Measurements from ENCODE around the gene NAA25.

The NAA25 gene

DNA sequence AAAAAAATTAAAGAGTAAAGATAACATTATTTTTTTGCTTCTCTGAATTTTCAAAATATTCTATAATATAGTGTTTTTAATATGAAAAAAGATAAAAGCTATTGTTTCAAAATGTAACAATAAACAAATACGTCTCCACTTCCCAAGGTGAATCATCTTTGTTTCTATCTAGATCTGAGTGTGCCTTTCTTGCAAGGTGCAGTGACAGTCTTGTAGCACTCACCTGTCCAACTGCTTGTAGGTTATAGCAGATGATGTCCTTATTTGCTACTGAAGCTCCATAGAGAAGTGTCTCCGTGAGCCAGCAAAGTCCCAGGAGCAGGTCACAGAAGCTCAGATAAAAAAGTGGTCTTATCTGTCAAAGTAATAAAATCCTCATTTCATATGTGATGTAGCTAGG, 117.0 kb downstream of the NAA25 start:
- TF ChIP-seq SIN3A (IDR thresholded peaks at IDR 0.05; ENCODE audit: borderline replicate concordance, insufficient read depth, low read length) = no peak
- TF ChIP-seq TAF1 (IDR thresholded peaks at IDR 0.05; ENCODE audit: borderline replicate concordance, insufficient read depth, low read length) = no peak
- TF ChIP-seq, protein P1, sequence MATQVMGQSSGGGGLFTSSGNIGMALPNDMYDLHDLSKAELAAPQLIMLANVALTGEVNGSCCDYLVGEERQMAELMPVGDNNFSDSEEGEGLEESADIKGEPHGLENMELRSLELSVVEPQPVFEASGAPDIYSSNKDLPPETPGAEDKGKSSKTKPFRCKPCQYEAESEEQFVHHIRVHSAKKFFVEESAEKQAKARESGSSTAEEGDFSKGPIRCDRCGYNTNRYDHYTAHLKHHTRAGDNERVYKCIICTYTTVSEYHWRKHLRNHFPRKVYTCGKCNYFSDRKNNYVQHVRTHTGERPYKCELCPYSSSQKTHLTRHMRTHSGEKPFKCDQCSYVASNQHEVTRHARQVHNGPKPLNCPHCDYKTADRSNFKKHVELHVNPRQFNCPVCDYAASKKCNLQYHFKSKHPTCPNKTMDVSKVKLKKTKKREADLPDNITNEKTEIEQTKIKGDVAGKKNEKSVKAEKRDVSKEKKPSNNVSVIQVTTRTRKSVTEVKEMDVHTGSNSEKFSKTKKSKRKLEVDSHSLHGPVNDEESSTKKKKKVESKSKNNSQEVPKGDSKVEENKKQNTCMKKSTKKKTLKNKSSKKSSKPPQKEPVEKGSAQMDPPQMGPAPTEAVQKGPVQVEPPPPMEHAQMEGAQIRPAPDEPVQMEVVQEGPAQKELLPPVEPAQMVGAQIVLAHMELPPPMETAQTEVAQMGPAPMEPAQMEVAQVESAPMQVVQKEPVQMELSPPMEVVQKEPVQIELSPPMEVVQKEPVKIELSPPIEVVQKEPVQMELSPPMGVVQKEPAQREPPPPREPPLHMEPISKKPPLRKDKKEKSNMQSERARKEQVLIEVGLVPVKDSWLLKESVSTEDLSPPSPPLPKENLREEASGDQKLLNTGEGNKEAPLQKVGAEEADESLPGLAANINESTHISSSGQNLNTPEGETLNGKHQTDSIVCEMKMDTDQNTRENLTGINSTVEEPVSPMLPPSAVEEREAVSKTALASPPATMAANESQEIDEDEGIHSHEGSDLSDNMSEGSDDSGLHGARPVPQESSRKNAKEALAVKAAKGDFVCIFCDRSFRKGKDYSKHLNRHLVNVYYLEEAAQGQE (IDR thresholded peaks at IDR 0.05; ENCODE audit: insufficient read depth in 1 of 2, low read depth in 2 of 2, low read length in 2 of 2) = no peak
- no peak for TF ChIP-seq FOXP2 (optimal IDR thresholded peaks at IDR 0.05; ENCODE audit: borderline replicate concordance, extremely low read depth, extremely low read length, insufficient read depth)
- TF ChIP-seq POLR2AphosphoS5 (IDR thresholded peaks at IDR 0.05; ENCODE audit: low read depth, low read length) = no peak

DNA sequence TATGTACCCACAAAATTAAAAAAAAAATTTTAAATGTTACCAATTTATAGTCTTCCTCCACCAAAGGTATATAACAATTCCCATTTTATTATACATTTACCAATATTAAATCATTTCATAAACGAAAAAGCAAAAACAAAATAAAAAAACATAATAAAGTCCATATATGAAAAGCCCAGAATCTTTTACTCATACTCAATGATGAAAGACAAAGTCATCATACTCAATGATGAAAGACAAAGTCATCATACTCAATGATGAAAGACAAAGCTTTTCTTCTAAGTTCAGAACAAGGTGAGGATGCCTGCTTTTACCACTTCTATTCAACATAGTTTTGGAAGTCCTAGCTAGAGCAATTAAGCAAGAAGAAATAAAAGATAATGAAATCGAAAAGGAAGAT, 123.8 kb downstream of the NAA25 start:
- no peak for TF ChIP-seq TAF1 (IDR thresholded peaks at IDR 0.05; ENCODE audit: borderline replicate concordance, insufficient read depth, low read length)

DNA sequence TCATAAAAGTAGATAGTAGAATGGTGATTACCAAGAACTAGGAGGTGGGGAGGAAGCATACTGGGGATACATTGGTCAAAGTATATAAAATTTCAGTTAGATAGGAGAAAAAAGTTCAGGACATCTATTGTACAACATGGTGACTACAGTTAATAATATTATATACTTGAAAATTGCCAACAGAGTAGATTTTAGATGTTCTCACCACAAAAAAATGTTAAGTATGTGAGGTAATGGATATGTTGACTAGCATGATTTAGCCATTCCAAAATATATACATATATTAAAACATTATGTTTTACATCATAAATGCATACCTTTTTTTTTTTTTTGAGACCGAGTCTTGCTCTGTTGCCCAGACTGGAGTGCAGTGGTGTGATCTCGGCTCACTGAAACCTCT, 126.6 kb downstream of the NAA25 start:
- no peak for TF ChIP-seq TAF1 (IDR thresholded peaks at IDR 0.05; ENCODE audit: borderline replicate concordance, insufficient read depth, low read length)
- no peak for TF ChIP-seq FOXP2 (optimal IDR thresholded peaks at IDR 0.05; ENCODE audit: borderline replicate concordance, extremely low read depth, extremely low read length, insufficient read depth)
- TF ChIP-seq, protein P1 (IDR thresholded peaks at IDR 0.05; ENCODE audit: insufficient read depth in 1 of 2, low read depth in 2 of 2, low read length in 2 of 2) = no peak
- no peak for TF ChIP-seq SIN3A (IDR thresholded peaks at IDR 0.05; ENCODE audit: borderline replicate concordance, insufficient read depth, low read length)
- TF ChIP-seq POLR2AphosphoS5 (IDR thresholded peaks at IDR 0.05; ENCODE audit: low read depth, low read length) = no peak

DNA sequence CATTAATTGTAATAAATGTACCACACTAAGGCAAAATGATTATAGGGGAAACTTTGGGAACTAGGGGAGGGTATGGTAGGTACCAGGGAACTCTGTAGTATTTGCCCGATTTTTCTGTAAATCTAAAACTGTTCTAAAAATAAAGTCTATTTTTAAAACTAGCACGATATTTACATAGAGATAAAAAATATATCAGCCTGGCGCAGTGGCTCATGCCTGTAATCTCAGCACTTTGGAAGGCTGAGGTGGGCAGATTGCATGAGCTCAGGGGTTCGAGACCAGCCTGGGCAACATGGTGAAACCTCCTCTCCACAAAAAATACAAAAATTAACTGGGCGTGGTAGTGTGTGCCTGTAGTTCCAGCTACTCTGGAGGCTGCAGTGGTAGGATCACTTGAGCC, 128.0 kb downstream of the NAA25 start:
- no peak for TF ChIP-seq FOXP2 (optimal IDR thresholded peaks at IDR 0.05; ENCODE audit: borderline replicate concordance, extremely low read depth, extremely low read length, insufficient read depth)
- no peak for TF ChIP-seq SIN3A (IDR thresholded peaks at IDR 0.05; ENCODE audit: borderline replicate concordance, insufficient read depth, low read length)
- TF ChIP-seq TAF1 (IDR thresholded peaks at IDR 0.05; ENCODE audit: borderline replicate concordance, insufficient read depth, low read length) = no peak
- TF ChIP-seq, protein P1 (IDR thresholded peaks at IDR 0.05; ENCODE audit: insufficient read depth in 1 of 2, low read depth in 2 of 2, low read length in 2 of 2) = no peak
- TF ChIP-seq POLR2AphosphoS5 (IDR thresholded peaks at IDR 0.05; ENCODE audit: low read depth, low read length) = no peak

DNA sequence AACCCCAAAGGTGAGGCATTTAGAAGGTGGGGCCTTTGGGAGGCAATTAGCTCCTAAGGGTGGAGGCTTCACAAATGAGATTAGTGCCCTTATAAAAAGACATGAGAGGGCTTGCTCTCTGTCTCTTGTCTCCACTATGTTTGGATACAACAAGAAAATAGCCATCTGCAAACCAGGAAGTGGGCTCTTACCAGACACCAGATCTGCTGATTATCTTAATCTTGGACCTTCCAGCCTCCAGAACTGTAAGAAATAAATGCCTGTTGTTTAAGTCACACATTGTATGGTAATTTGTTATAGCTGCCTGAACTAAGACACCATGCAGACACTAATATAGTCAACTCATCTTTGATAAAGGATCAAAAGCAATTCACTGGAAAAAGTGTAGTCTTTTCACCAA, 130.0 kb downstream of the NAA25 start:
- no peak for TF ChIP-seq FOXP2 (optimal IDR thresholded peaks at IDR 0.05; ENCODE audit: borderline replicate concordance, extremely low read depth, extremely low read length, insufficient read depth)

DNA sequence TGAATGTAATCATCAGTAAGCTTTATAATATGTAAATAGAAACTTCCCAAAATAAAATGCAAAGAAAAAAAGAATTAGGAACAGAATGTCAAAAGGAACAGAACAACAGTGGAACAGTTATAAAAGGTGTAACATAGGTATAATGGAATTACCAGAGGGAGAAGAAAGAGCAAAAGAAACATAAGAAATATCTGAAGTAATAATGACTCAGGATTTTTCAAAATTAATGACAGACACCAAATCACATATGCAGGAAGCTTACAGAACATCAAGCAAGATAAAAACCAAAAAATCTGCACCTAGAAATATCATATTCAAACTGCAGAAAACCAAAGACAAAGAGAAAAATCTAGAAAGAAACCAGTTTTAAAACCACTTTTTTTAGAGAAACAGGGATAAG, 131.7 kb downstream of the NAA25 start:
- TF ChIP-seq SIN3A (IDR thresholded peaks at IDR 0.05; ENCODE audit: borderline replicate concordance, insufficient read depth, low read length) (no peak), POLR2AphosphoS5 (IDR thresholded peaks at IDR 0.05; ENCODE audit: low read depth, low read length) (no peak), TAF1 (IDR thresholded peaks at IDR 0.05; ENCODE audit: borderline replicate concordance, insufficient read depth, low read length) (no peak), FOXP2 (optimal IDR thresholded peaks at IDR 0.05; ENCODE audit: borderline replicate concordance, extremely low read depth, extremely low read length, insufficient read depth) (no peak)
- TF ChIP-seq, protein P1 (IDR thresholded peaks at IDR 0.05; ENCODE audit: insufficient read depth in 1 of 2, low read depth in 2 of 2, low read length in 2 of 2) = no peak
